Right lobe of liver (tissue), 4 donors: ENCODE measurements around the gene GRWD1.

ENCODE experiments used
- CTCF ChIP-seq, 4 donors: fragments of 200-600 bp in 3 of 4; fragments of 450-650 bp in 1 of 4; IDR thresholded peaks; one replicate each; pipeline versions ENCODE4 v1.5.1 to v1.8.0; 2016 to 2022; ENCODE audit warnings: antibody characterized with exemption in 4 of 4, mild to moderate bottlenecking in 2 of 4
- POLR2A ChIP-seq: fragments of 450-650 bp; IDR thresholded peaks from one replicate; pipeline ENCODE4 v1.6.1; 2017; ENCODE audit warnings: antibody characterized with exemption, mild to moderate bottlenecking
- donor health status: DM: no; HTN: no; CAD: no.
- donor health status: DM: no; HTN: no; CAD: no.
- donor health status: DM: no; HTN: yes; CAD: no.

- TF ChIP-seq CTCF (IDR thresholded peaks at IDR 0.05) (no peak), POLR2A (no peak)
Observed at GRCh38 chr19:48436586-48436985, 9.2 kb upstream of the GRWD1 start.
